OCI-LY7 (cell line): ENCODE measurements around the gene HSBP1.

Experiments
- CTCF ChIP-seq: fragments of 200-600 bp; sonication (generic); conservative IDR thresholded peaks from 2 replicates; pipeline ENCODE4 v1.5.1; 2014; ENCODE audit warnings: mild to moderate bottlenecking, antibody characterized with exemption, low read length, moderate library complexity, mixed read lengths
- EZH2phosphoT487 ChIP-seq: fragments of 200-600 bp; sonication (generic); IDR thresholded peaks from 2 replicates; pipeline ENCODE4 v1.6.1; 2018; ENCODE audit warnings: low read depth, borderline replicate concordance, mild to moderate bottlenecking, mixed run types, antibody characterized with exemption, low read length, moderate library complexity, mixed read lengths

- peak; percentile 40; the same call in 1 of the 2 replicates for TF ChIP-seq CTCF
- TF ChIP-seq EZH2phosphoT487, result no peak
Observed at GRCh38 chr16:83792391-83792790, 15.4 kb upstream of the HSBP1 start.
